Epithelial cell of umbilical artery (primary cell): ENCODE data around the gene HOXA1. TPM values are rescaled to one million over a fixed set of nuclear protein-coding genes. Genes with fewer than 3 reads are reported as not detected.

Source experiments
- total RNA-seq: library from RNA; depleted of rRNA; stranded (reverse); fragments of >200 nt; gene quantifications from 2 replicates; pipeline ENCODE4 v1.2.3, GENCODE V29; 2014

Gene HOXA1
- total RNA-seq = 0.30 and 0.32 TPM in 2 replicates

DNA sequence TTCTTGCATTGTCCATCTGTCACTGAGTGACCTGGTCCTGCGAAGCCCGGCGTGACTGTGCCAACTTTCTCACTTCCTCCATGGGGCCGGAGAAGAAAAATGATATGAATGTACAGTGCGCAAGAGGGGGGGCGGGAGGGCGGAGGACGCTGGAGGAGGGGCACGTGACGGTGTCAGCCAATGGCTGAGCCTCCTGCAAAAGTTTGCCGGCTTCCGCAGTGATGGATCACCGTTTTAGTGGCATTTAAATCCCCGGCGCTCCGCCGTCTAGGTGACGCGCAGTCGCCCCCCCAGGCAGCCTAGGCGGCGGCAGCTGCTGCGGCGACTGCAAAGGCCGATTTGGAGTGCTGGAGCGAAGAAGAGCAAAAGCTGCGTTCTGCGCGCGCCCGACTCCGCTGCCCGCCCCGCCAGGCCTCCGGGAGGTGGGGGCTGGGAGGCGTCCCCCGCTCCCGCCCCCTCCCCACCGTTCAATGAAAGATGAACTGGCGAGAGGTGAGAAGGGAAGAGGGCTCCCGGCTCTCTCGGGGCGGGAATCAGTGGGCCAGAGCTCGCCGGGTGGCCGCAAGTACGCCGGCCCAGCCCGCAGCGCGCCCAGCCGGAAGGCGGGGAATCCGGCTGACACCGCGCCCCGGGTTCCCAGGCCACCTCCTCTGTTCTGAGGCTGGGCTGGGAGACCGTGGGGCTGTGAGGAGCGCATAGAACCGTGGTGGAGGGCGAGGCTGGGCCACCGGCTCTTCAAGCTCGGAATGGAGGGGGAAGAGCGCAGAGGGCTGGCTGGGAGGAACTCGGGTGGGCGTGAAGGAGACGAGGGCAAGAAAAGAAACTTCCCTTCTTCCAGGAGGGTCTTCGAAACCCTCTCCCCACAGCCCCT lies at the start of gene HOXA1:
TSS of gene HOXA1 (minus strand) at position 104 of the 871 bp plus-strand sequence. CDS start at position 16, 88 bp downstream.

DNA sequence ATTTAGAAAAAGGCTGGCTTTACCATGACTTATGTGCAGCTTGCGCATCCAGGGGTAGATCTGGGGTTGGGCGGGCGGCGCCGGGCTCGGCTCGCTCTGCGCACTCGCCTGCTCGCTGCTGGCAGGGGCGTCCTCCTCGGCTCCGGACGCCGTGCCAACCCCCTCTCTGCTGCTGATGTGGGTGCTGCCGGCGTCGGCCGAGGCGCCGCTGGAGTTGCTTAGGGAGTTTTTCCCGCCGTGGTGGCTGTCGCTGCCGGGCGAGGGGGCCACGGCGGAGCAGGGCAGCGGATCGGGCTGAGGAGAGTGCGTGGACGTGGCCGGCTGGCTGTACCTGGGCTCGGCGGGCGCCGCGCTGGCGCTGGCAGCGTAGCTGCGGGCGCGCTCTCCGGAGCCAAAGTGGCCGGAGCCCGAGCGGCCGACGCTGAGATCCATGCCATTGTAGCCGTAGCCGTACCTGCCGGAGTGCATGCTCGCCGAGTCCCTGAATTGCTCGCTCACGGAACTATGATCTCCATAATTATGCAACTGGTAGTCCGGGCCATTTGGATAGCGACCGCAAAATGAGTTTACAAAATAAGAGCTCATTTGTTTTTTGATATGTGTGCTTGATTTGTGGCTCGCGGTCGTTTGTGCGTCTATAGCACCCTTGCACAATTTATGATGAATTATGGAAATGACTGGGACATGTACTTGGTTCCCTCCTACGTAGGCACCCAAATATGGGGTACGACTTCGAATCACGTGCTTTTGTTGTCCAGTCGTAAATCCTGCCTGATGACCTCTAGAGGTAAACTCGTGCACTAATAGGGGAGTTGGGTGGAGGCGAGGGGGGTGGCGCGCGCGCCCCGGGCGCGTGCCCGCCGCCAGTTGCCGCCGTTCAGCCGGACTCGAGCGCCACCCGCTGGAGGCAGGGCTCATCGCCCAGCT lies 47.5 kb upstream of the HOXA1 start, which contains the start of gene HOXA5:
TSS of gene HOXA5 (minus strand) at position 659 of the 927 bp plus-strand sequence. CDS start at position 585, 74 bp downstream.

DNA sequence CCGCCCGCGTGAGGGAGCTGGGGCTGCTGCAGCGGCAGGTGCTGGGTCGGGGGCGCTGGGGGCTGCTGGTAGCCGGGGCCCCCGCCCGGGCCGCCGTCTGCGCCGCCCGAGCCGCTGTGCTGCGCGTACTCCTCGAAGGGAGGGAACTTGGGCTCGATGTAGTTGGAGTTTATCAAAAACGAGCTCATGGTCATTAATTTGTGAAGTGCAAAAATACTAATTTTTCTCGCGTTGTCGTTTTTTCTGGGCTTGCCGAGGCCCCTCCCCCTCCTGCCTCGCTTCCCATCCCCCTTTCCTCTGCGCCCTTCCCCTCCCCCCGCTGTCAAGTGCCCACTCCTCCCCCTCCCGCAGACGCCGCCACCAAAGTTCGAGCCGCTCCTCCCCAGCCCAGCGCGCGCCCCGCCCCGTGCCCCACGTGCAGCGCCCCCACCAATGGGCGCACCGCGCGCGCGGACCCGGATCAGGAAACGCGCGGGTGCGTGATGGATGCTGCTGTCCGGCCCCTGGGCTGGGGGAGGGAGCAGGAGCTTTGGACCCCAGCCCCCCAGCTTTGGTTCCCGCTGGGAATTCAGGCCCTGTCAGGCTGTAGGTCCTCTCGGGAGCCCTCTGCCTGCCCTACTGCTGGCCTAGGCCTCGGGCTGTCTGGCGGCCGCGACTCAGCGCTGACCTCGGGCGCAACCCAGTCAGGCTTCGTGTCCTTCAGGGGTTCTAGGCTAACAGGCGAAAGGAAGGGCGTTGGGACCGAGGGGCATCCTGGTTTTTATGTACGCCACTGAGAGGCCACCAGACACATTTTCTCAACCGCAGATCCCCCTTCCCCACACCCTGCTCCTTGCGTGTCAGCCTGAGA lies 35.0 kb upstream of the HOXA1 start, which contains the start of gene HOXA4:
TSS of gene HOXA4 (minus strand) at position 218 of the 850 bp plus-strand sequence. CDS start at position 194, 24 bp downstream.

DNA sequence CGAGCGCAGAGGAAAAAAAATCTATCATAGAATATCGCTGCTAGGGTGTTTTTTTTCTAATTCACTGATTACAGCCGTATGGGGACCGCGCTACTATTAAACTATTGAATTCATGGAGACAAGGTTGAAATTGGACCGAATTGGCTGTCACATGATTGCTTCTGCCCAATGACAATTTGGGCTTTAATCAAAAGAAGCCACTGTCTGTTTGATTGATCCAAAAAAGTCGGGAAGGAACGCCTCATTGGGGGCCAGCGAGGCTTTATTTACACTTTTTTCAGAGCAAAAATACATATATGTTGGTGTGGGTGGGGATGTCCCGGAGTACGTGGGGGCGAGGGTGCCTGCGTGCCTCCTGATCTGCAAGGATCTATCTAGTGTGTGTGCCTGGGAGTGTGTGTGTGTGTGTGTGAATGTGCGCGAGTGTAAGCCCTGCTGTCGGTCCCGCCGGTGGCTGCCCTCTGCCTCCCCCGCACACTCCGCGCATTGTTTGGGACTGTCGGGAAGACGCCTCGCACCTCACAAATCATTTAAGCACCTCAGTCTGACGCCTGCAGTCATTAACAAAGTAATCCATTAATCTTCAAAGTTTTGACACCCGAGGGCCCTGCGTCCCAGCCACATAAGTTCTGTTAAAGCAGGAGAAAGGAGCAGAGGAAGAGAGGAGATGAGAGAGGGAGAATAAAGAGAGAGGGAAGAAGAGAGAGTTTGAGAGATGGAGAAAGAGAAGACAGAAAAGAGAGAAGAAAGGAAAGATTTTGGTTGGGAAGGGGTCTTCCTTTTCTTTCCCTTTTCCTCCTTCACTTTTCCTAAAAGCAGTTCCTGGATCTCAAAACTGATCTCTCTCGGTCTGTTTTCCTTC lies 7.0 kb upstream of the HOXA1 start, which contains the start of gene HOXA2:
TSS of gene HOXA2 (minus strand) at position 103 of the 862 bp plus-strand sequence. CDS start 183 bp downstream, outside the sequence.

Other genes with a start within 250 kb of the HOXA1 start
- gene SKAP2, start 231.4 kb downstream of the HOXA1 start, total RNA-seq = 6.5 and 7.1 TPM in 2 replicates
- gene HOXA2, start 6.7 kb upstream of the HOXA1 start, total RNA-seq = under 0.01 and 0.15 TPM in 2 replicates
- 0.30 and 0.32 TPM in 2 replicates for gene HOXA4, start 34.8 kb upstream of the HOXA1 start, total RNA-seq
- 4.2 and 9.6 TPM in 2 replicates for gene HOXA5, start 47.7 kb upstream of the HOXA1 start, total RNA-seq
- 2.6 and 2.9 TPM in 2 replicates for gene HOXA6, start 51.8 kb upstream of the HOXA1 start, total RNA-seq
- 1.4 and 3.6 TPM in 2 replicates for gene HOXA3, start 56.6 kb upstream of the HOXA1 start, total RNA-seq
- 1.4 and 1.9 TPM in 2 replicates for gene HOXA7, start 60.7 kb upstream of the HOXA1 start, total RNA-seq
- gene HOXA9, start 69.5 kb upstream of the HOXA1 start, total RNA-seq = 28.9 and 31.8 TPM in 2 replicates
- 17.9 and 20.1 TPM in 2 replicates for gene HOXA10, start 78.3 kb upstream of the HOXA1 start, total RNA-seq
- gene HOXA11, start 89.2 kb upstream of the HOXA1 start, total RNA-seq = 8.1 and 10.3 TPM in 2 replicates
- 0.65 and 2.1 TPM in 2 replicates for gene HOXA13, start 104.1 kb upstream of the HOXA1 start, total RNA-seq
- not detected in 2 replicates for gene EVX1, start 146.8 kb upstream of the HOXA1 start, total RNA-seq